GM23338 (cell line): ENCODE data around the gene GPRIN2. TPM values are rescaled to one million over a fixed set of nuclear protein-coding genes. Genes with fewer than 3 reads are reported as not detected.
"Not testable (repeated sequence)": the region's sequence is repeated elsewhere in the genome, so short reads cannot be mapped to it uniquely, and the experiment has no call there.

Experiments
- ATAC-seq: fragments of 200-7000 bp; cut with Tn5 transposase; 3 replicates; pipeline ENCODE4 v1.9.1; 2020
- DNase-seq: peaks from one replicate; pipeline ENCODE4 v3.0.0-alpha.2; 2015; ENCODE audit warnings: low spot score
- H2AFZ ChIP-seq: fragments of 200-600 bp; sonication (generic); 2 replicates; pipeline ENCODE4 v1.8.0; 2016; ENCODE audit warnings: antibody characterized with exemption, mild to moderate bottlenecking, moderate library complexity
- H3F3A ChIP-seq: fragments of 200-600 bp; sonication (generic); replicated peaks from 2 replicates; pipeline ENCODE4 v1.8.0; 2017; ENCODE audit warnings: antibody characterized with exemption, mixed run types, low read depth
- H3K27ac ChIP-seq: fragments of 200-600 bp; sonication (generic); 2 replicates; pipeline ENCODE4 v1.6.1; 2016; ENCODE audit warnings: low read depth
- H3K27me3 ChIP-seq: fragments of 200-600 bp; sonication (generic); 2 replicates; pipeline ENCODE4 v1.8.0; 2016; ENCODE audit warnings: mild to moderate bottlenecking, mixed run types, moderate library complexity; ENCODE audit not compliant: insufficient read depth
- H3K36me3 ChIP-seq: fragments of 200-600 bp; sonication (generic); 2 replicates; pipeline ENCODE4 v1.8.0; 2016; ENCODE audit warnings: mild to moderate bottlenecking; ENCODE audit not compliant: insufficient read depth
- H3K4me1 ChIP-seq: fragments of 200-600 bp; sonication (generic); 2 replicates; pipeline ENCODE4 v1.8.0; 2016; ENCODE audit warnings: mild to moderate bottlenecking, moderate library complexity; ENCODE audit not compliant: insufficient read depth
- H3K4me2 ChIP-seq: fragments of 200-600 bp; sonication (generic); 2 replicates; pipeline ENCODE4 v1.7.1; 2017; ENCODE audit warnings: mixed run types
- H3K4me3 ChIP-seq: fragments of 200-600 bp; sonication (generic); 2 replicates; pipeline ENCODE4 v1.6.1; 2016; ENCODE audit warnings: mixed run types
- H3K79me2 ChIP-seq: fragments of 200-600 bp; sonication (generic); replicated peaks from 2 replicates; pipeline ENCODE4 v1.8.0; 2017; ENCODE audit warnings: mild to moderate bottlenecking; ENCODE audit not compliant: insufficient read depth
- H3K9me2 ChIP-seq: fragments of 200-600 bp; sonication (generic); 2 replicates; pipeline ENCODE4 v1.8.0; 2017; ENCODE audit not compliant: insufficient read depth
- H4K20me1 ChIP-seq: fragments of 200-600 bp; sonication (generic); replicated peaks from 2 replicates; pipeline ENCODE4 v1.8.0; 2017; ENCODE audit warnings: mild to moderate bottlenecking; ENCODE audit not compliant: insufficient read depth
- H3K27ac Mint-ChIP-seq: 2 replicates; pipeline ENCODE4 v1.8.0; 2020; ENCODE audit warnings: inconsistent platforms, mild to moderate bottlenecking, moderate library complexity, mixed read lengths
- H3K27me3 Mint-ChIP-seq: 3 replicates; pipeline ENCODE4 v1.8.0; 2022; ENCODE audit warnings: low read depth, mild to moderate bottlenecking, moderate library complexity, mixed read lengths, inconsistent platforms; ENCODE audit not compliant: insufficient read depth, poor library complexity
- H3K36me3 Mint-ChIP-seq: 3 replicates; pipeline ENCODE4 v1.8.0; 2021; ENCODE audit warnings: low read depth, mild to moderate bottlenecking, inconsistent platforms, moderate library complexity, mixed read lengths
- H3K4me1 Mint-ChIP-seq: 3 replicates; pipeline ENCODE4 v1.8.0; 2020; ENCODE audit warnings: mild to moderate bottlenecking, inconsistent platforms, mixed read lengths
- H3K4me3 Mint-ChIP-seq: 3 replicates; pipeline ENCODE4 v1.8.0; 2021; ENCODE audit warnings: moderate library complexity, mild to moderate bottlenecking, inconsistent platforms, mixed read lengths
- H3K9me3 Mint-ChIP-seq: 3 replicates; pipeline ENCODE4 v1.8.0; 2020; ENCODE audit warnings: moderate library complexity, mild to moderate bottlenecking, inconsistent platforms, mixed read lengths
- POLR2AphosphoS5 ChIP-seq: IDR thresholded peaks from 2 replicates; pipeline ENCODE4 v1.6.1; 2016; ENCODE audit warnings: antibody characterized with exemption, low read depth
- REST ChIP-seq: IDR thresholded peaks from one replicate; pipeline ENCODE4 v1.6.1; 2018; ENCODE audit warnings: antibody characterized with exemption; ENCODE audit not compliant: unreplicated experiment
- ZNF114 ChIP-seq: fragments of 250-450 bp; sonication (Bioruptor Pico); IDR thresholded peaks from 2 replicates; pipeline ENCODE4 v1.5.0; 2020; ENCODE audit warnings: mild to moderate bottlenecking, moderate library complexity
- long read RNA-seq: library from polyadenylated mRNA; unstranded; transcript quantifications from one replicate; pipeline ENCODE4 v2.0.0, GENCODE V29; 2020; ENCODE audit not compliant: unreplicated experiment
- polyA plus RNA-seq: library from polyadenylated mRNA; unstranded; fragments of >200 nt; fragmentation: Nextera tagmentation; extraction: Ambion mirVana; gene quantifications from 2 replicates; pipeline ENCODE4 v1.2.1, GENCODE V29; 2016
- total RNA-seq: library from RNA; depleted of rRNA; stranded (reverse); fragments of >200 nt; shearing (Covaris generic); gene quantifications from 2 replicates; pipeline ENCODE4 v1.2.3, GENCODE V29; 2014; rRNA removed
- TF ChIP-seq, protein P1 (sequence below), 2 experiments: fragments of 200-600 bp in 1 of 2; sonication (generic) in 1 of 2; conservative IDR thresholded peaks; 2 replicates each; pipeline versions ENCODE4 v1.5.1 to v1.6.1; 2016 to 2017; ENCODE audit warnings: antibody characterized with exemption in 2 of 2, low read depth in 2 of 2, mild to moderate bottlenecking in 2 of 2, moderate library complexity in 1 of 2

The GPRIN2 gene
- total RNA-seq (24.4 and 28.5 TPM in 2 replicates), polyA plus RNA-seq (2.9 and 3.0 TPM in 2 replicates)
- long read RNA-seq, partial matches to known transcripts = 0 of 8 reads
- long read RNA-seq, other reads (novel, unspliced or antisense) = 7 of 8 reads

GRCh38 chr10:46556515-46557318, at the start of gene GPRIN2:
Gene GPRIN2 (minus strand): TSS chr10:46556658. CDS start chr10:46550736, 5,922 bp downstream.
- Histone ChIP-seq H3K27ac (no peak within 1 kb of the TSS), H4K20me1 (peaks cover 27% of the 10 kb centered on the region), H3K9me2 (peaks cover 4% of the 10 kb centered on the region; the same call in 1 of the 2 replicates), H3K36me3 (peaks cover 4% of the 10 kb centered on the region), H3K4me2 (peak within 1 kb of the TSS; percentile 100), H3F3A (0 out of 2 replicates have a peak, but pooled peaks cover 6% of the 10 kb centered on the region), H3K79me2 (peaks cover 10% of the 10 kb centered on the region; the same call in 1 of the 2 replicates), H3K4me1 (peaks cover 20% of the 10 kb centered on the region), H2AFZ (peak within 1 kb of the TSS; percentile 100), H3K27me3 (peaks cover 16% of the 10 kb centered on the region), H3K4me3 (peak within 1 kb of the TSS; percentile 96)
- H3K4me1 Mint-ChIP-seq = peaks cover 4% of the 10 kb centered on the region; the same call in 2 of the 3 replicates
- H3K9me3 Mint-ChIP-seq = peaks cover 3% of the 10 kb centered on the region; the same call in 1 of the 3 replicates
- H3K4me3 Mint-ChIP-seq = peak within 1 kb of the TSS; percentile 73
- H3K36me3 Mint-ChIP-seq = no peaks in the 10 kb centered on the region
- DNase-seq (peak; percentile 93), ATAC-seq (peak; percentile 59)
- H3K27me3 Mint-ChIP-seq = peaks cover 11% of the 10 kb centered on the region
- peak within 1 kb of the TSS; percentile 4 for H3K27ac Mint-ChIP-seq
- TF ChIP-seq ZNF114 (CRISPR knock-in tag) = 0 out of 2 replicates have a peak, but pooled peaks have one; percentile 64
- no peak for TF ChIP-seq REST
- TF ChIP-seq POLR2AphosphoS5 = peak; percentile 55; the same call in 1 of the 2 replicates

GRCh38 chr10:46600516-46600915, 44.1 kb upstream of the GPRIN2 start:
- H3K4me1 Mint-ChIP-seq, ATAC-seq, H3K4me3 ChIP-seq, H3K27me3 Mint-ChIP-seq, H3K4me3 Mint-ChIP-seq, H3F3A ChIP-seq, H3K36me3 Mint-ChIP-seq, H3K27me3 ChIP-seq, H3K4me2 ChIP-seq, H2AFZ ChIP-seq, H3K27ac Mint-ChIP-seq, H3K9me2 ChIP-seq, H3K9me3 Mint-ChIP-seq, H3K27ac ChIP-seq, DNase-seq, H3K36me3 ChIP-seq, H4K20me1 ChIP-seq, H3K79me2 ChIP-seq, H3K4me1 ChIP-seq: not testable (repeated sequence)

DNA sequence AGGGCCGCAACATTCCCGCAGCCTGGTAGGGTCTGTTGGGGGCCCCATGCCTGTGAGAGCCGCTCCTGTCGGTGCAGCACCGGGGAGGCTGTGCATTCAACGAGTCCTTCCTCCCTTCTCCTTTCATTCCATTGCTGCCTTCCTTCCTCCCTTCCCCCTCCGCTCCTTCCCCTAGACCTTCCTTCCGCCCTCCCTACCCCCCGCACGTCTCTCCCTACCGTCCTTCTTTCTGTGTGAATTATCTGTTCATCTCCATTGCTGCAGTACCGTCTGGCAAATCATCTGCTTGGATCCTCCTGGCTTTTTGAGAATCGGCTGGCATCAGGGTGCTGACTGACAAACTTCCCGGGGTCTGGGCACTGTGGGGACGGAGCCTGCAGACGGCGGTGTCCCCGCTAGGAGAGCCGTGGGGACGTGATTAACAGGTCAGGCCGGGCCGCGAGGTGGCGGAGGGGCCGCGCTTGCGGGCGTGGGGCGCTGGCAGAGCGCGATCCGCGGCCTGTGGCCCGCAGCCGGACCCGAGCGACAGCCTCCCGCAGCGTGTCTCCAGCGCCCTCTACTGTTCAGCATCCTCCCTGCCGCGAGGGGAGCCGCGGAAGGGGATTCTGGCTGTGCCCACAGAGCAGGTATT, 41.3 kb upstream of the GPRIN2 start:
- not testable (repeated sequence) for DNase-seq

DNA sequence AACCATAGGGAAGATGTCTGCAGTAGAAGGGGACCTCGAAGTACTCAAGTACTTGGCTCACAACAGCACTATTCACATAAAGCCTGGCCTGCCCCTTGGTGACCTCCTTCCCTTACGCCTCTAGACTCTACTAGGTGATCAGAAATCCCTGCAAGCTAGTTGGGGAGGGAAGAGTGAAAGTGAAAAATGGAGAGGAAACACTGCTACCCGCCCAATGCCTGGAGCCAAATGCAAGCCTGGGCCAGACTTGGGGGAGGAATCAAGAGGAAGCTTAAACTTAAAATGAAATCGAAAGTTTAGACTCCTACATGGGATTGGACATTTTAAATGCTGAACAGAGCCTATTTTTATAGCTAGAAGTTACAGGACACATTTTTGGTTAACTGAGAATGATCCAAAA, 40.1 kb upstream of the GPRIN2 start:
- H3K27me3 ChIP-seq, H3K27ac ChIP-seq, H3K36me3 ChIP-seq, H3K79me2 ChIP-seq, H3K9me3 Mint-ChIP-seq, H3K4me3 Mint-ChIP-seq, H3K27ac Mint-ChIP-seq, H3K27me3 Mint-ChIP-seq, ATAC-seq, H3K4me3 ChIP-seq, H3K4me1 ChIP-seq, H3F3A ChIP-seq, DNase-seq, H3K9me2 ChIP-seq, H4K20me1 ChIP-seq, H3K36me3 Mint-ChIP-seq, H3K4me1 Mint-ChIP-seq, H2AFZ ChIP-seq: not testable (repeated sequence)
- H3K4me2 ChIP-seq = peak overlapping the region; percentile 45; the same call in 1 of the 2 replicates

More for the DNA sequence above, 41.3 kb upstream of the GPRIN2 start:
- H3K79me2 ChIP-seq, H3K9me3 Mint-ChIP-seq, H3K27me3 ChIP-seq, H3F3A ChIP-seq, H4K20me1 ChIP-seq, H3K27ac Mint-ChIP-seq, H2AFZ ChIP-seq, H3K4me1 ChIP-seq, H3K9me2 ChIP-seq, H3K36me3 ChIP-seq, H3K36me3 Mint-ChIP-seq, H3K27me3 Mint-ChIP-seq, H3K27ac ChIP-seq, H3K4me1 Mint-ChIP-seq: not testable (repeated sequence)
- Histone ChIP-seq H3K4me2 (peak overlapping the region; percentile 68; the same call in 1 of the 2 replicates), H3K4me3 (peak overlapping the region; percentile 51)
- peak overlapping the region; percentile 64 for H3K4me3 Mint-ChIP-seq
- TF ChIP-seq, protein P1, sequence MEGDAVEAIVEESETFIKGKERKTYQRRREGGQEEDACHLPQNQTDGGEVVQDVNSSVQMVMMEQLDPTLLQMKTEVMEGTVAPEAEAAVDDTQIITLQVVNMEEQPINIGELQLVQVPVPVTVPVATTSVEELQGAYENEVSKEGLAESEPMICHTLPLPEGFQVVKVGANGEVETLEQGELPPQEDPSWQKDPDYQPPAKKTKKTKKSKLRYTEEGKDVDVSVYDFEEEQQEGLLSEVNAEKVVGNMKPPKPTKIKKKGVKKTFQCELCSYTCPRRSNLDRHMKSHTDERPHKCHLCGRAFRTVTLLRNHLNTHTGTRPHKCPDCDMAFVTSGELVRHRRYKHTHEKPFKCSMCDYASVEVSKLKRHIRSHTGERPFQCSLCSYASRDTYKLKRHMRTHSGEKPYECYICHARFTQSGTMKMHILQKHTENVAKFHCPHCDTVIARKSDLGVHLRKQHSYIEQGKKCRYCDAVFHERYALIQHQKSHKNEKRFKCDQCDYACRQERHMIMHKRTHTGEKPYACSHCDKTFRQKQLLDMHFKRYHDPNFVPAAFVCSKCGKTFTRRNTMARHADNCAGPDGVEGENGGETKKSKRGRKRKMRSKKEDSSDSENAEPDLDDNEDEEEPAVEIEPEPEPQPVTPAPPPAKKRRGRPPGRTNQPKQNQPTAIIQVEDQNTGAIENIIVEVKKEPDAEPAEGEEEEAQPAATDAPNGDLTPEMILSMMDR (conservative IDR thresholded peaks at IDR 0.05; ENCODE audit: low read depth in 2 of 2) = 0 out of 4 replicates have a peak, but pooled peaks of 1 of the 2 experiments have one; percentile 4
- ATAC-seq = peak; percentile 89
